GM18517 (cell line): ENCODE results near the gene FGGY.
"Not testable (repeated sequence)": the region's sequence is repeated elsewhere in the genome, so short reads cannot be mapped to it uniquely, and the experiment has no call there.

Experiments
- ATAC-seq: cut with Tn5 transposase; IDR thresholded peaks from one replicate; pipeline ENCODE4 v1.9.1; 2021; ENCODE audit warnings: mild to moderate bottlenecking, moderate library complexity; ENCODE audit not compliant: unreplicated experiment

The FGGY gene

GRCh38 chr1:59532102-59532501 is 235.2 kb downstream of the FGGY start:
- peak; percentile 70 for ATAC-seq

DNA sequence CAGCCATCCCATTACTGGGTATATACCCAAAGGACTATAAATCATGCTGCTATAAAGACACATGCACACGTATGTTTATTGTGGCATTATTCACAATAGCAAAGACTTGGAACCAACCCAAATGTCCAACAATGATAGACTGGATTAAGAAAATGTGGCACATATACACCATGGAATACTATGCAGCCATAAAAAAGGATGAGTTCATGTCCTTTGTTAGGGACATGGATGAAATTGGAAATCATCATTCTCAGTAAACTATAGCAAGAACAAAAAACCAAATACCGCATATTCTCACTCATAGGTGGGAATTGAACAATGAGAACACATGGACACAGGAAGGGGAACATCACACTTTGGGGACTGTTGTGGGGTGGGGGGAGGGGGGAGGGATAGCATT is 241.6 kb downstream of the FGGY start:
- not testable (repeated sequence) for ATAC-seq

- no peak for ATAC-seq
Observed at GRCh38 chr1:59539961-59540681, 243.2 kb downstream of the FGGY start.

DNA sequence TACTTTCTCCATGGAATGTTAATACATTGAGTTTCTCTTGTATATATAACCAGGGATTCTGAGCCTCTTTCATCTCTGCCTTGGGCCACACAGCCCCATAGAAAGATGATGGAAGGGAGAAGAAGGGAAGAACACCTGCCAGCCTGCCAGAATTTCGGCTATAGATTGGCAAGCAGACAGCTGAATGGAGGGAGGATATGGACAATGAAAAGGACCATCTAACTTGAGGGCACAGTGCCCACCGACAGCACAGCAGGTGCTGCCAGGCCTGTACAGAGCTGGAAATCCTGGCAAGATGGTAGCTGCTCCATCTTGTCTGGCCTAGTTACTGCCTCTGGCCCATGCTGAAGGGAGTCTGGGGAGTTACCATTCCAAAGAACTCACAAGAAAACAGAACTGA is 244.3 kb downstream of the FGGY start:
- no peak for ATAC-seq

DNA sequence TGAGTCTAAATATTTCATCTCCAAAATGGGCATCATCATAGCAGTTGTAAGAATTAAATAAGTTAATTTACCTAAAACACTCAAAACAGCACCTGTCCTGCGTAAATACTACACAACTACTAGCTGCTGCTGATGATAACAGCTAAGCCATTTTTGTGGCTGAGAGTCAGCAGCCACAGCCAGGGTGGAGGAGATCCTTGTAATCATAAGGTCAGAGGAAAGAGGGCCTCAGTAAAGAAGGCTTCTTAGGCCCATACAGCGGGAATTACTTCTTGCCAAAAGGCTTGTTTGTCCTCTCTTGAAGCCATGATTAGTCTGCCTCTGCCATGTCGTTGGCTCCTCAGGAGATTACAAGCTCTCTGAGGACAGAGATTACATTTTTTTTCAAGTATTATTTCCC is 245.0 kb downstream of the FGGY start:
- no peak for ATAC-seq

DNA sequence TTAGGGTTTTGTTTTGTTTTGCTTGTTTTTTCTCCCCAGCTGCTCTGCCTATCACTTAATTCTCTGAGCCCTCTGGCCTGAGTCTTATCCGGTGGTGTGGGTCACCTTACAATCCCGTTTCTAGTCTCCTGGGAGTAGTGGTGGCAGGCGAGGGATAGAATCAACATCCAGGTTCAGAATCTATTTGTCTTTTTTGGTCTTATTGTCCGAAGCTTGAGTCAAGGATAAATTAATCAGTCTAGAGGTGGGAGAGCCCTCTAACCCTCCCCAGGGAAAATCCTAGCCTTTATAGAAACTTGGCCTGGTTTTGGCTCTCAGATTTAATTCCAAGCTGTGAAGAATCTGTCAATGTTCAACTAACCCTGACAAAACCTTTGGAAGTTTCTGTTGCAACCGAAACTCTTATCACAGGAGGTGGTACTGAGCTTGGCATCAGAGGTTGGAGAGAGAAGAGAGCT is 246.3 kb downstream of the FGGY start:
- no peak for ATAC-seq

GRCh38 chr1:59544615-59545293 is 247.9 kb downstream of the FGGY start:
- no peak for ATAC-seq

GRCh38 chr1:59545830-59546229 is 248.9 kb downstream of the FGGY start:
- ATAC-seq, result no peak

DNA sequence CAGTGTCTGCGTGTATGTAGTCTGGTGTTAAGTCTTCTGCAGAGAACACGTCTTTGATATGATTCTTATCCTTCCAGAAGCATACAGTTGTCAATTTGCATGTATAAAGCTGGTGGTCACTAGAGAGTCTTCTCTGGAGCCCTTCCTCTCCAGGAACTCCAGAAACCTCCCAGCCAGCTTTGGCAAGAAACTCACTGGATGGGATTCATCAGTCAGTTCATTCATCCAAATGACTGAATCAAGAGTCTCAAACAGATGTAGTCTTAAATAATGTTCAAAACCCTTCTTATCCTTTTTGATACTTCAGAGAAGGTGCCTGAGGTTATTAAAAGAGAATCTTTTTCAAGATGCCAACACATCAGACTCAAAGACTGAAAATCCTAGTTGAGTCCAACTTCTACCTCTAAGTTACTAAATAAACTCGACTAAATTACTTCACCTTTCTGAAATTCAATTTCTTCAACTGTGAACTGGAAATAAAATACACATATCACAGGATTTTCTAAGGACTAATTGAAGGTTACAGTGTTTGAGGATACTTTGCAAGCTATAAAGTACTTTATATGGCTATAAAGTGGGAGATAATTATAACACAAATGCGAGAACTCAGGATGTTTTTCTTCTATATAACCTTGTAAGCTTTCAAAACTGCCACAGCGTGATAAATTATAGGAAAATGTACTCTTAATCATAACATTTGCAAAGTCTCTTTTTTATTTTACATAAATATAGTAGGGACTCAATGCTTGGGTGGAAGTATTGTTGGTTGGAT is 252.4 kb downstream of the FGGY start:
- no peak for ATAC-seq

GRCh38 chr1:59549903-59550302 is 253.0 kb downstream of the FGGY start:
- no peak for ATAC-seq

GRCh38 chr1:59552007-59552406 is 255.1 kb downstream of the FGGY start:
- no peak for ATAC-seq

GRCh38 chr1:59553371-59553770 is 256.5 kb downstream of the FGGY start:
- no peak for ATAC-seq

GRCh38 chr1:59554011-59554663 is 257.2 kb downstream of the FGGY start:
- ATAC-seq, result no peak

DNA sequence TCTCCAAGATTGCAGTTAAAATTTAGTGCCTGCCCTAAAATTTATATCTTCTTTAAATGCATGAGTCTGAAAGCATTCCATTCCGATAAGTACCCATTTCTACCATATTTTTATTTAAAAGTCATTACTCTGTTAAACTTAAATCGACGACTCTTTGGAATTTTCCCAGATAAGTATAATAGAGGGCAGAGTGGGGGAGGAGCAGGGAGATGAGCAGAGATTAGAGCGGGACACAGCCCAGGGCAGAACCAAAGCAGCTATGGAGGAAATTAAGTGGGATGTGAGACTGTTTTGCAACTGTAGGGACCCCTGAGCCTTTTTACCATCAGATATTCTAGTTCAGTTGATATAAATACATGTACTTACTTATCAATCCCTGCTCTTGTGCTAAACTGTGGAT is 257.9 kb downstream of the FGGY start:
- ATAC-seq, result no peak

DNA sequence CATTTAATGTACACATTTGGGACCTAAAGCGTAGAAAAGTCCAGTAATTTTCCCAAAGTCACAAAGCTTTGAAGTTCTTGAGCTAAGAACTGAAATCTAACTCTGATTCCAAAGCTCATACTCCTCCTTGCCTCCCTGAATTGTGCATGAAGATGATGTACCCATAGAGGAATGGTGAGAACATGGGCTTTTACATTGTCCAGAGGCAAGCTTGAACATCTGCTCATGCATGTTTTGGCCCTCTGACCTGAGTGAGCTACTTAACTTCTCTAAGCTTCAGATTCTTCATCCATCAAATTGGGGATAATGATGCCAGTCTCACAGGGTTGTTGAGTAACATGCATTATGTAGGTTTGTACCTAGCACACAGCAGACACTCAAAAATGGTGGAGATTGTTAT is 259.5 kb downstream of the FGGY start:
- no peak for ATAC-seq

- ATAC-seq, result no peak
Observed at GRCh38 chr1:59556802-59557548, 260.1 kb downstream of the FGGY start.

DNA sequence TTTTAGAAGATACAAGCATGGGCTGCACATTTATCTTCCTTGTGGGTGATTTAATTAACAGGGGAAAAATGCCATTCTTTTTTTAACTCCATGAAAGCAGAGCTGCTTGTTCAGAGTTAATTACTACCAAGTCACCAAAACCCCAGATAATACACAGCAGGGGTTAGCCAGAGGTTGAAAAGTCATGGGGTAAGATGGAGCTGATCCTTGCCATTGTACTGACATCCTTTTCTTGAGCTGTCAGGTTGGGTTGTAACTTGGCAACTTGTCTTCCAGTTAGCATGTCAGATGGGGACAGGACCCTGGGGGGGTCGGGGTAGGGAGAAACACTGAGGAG is 260.6 kb downstream of the FGGY start:
- no peak for ATAC-seq

GRCh38 chr1:59558580-59558979 is 261.7 kb downstream of the FGGY start:
- not testable (repeated sequence) for ATAC-seq

GRCh38 chr1:59560807-59561450 is 264.0 kb downstream of the FGGY start:
- ATAC-seq, result no peak

DNA sequence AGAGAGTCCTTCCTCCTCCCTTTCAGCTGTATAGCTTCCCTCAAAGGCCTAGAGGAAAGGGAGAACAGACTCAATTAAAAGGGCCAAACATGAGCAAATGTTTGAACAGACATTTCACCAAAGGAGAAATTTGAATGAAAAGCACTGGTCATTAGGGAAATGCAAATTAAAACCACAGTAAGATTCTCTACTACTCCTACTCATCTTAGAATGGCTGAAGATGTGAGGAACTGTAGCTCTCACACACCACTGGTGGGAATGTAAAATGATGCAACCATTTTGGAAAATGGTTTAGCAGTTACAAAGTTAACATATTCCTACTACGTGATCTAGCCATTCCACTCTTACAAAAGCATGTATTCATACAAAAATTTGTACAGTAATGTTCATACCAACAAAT is 264.9 kb downstream of the FGGY start:
- ATAC-seq, result no peak
